ENCODE data around the gene KDSR.

The KDSR gene

GRCh38 chr18:63306819-63307550 lies 60.0 kb downstream of the KDSR start:
- no peak overlapping the region for H3K4me3 ChIP-seq (ENCODE audit: low read depth, low read length)
- TF ChIP-seq CTCF (IDR thresholded peaks at IDR 0.05; ENCODE audit: borderline replicate concordance, insufficient read depth, low read depth, low read length): no peak

- no peak for TF ChIP-seq CTCF (IDR thresholded peaks at IDR 0.05; ENCODE audit: borderline replicate concordance, insufficient read depth, low read depth, low read length)
- H3K4me3 ChIP-seq (ENCODE audit: low read depth, low read length): no peak overlapping the region
Measured at GRCh38 chr18:63306249-63306648, 60.8 kb downstream of the KDSR start.

DNA sequence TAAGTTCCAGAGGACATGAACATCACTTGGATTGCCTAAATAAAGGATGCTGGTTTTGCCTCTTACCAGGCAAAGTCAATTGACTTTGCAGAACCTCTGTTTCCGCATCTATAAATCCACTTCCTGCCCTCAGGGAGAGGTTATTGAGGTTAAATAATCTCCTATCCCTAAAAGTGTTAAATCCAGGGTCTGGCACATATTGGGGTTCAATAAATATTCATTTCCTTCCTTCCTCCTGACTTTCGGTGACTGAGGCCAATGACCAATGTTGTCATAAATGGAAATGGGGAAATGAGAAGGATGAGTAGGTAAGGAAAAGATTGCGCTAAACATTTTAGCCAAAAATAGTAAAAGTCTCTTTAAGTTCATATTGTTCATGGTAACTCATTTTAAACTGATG lies 63.5 kb downstream of the KDSR start:
- TF ChIP-seq CTCF (IDR thresholded peaks at IDR 0.05; ENCODE audit: borderline replicate concordance, insufficient read depth, low read depth, low read length): no peak
- H3K4me3 ChIP-seq (ENCODE audit: low read depth, low read length): no peak overlapping the region

- no peak for TF ChIP-seq CTCF (IDR thresholded peaks at IDR 0.05; ENCODE audit: borderline replicate concordance, insufficient read depth, low read depth, low read length)
Measured at GRCh38 chr18:63302636-63303405, 64.2 kb downstream of the KDSR start.

GRCh38 chr18:63302220-63302619 lies 64.8 kb downstream of the KDSR start:
- H3K4me3 ChIP-seq (ENCODE audit: low read depth, low read length): no peak overlapping the region
- TF ChIP-seq CTCF (IDR thresholded peaks at IDR 0.05; ENCODE audit: borderline replicate concordance, insufficient read depth, low read depth, low read length): no peak

More at GRCh38 chr18:63302636-63303405, 64.2 kb downstream of the KDSR start:
- no peak overlapping the region for H3K4me3 ChIP-seq (ENCODE audit: low read depth, low read length)

GRCh38 chr18:63301434-63301833 lies 65.6 kb downstream of the KDSR start:
- H3K4me3 ChIP-seq (ENCODE audit: low read depth, low read length): no peak overlapping the region
- TF ChIP-seq CTCF (IDR thresholded peaks at IDR 0.05; ENCODE audit: borderline replicate concordance, insufficient read depth, low read depth, low read length): no peak

Data from GM12875 (cell line).